RWPE1 (cell line): Measurements from ENCODE around the gene BRCA2.

Experiments
- CTCF ChIA-PET: fragments of 350-600 bp; sonication (Branson Sonifier 250); formaldehyde crosslinking; extraction: SDS; loops from one replicate; lab custom pipeline; 2021; lab: Yijun Ruan, JAX
- POLR2A ChIA-PET: fragments of 400-600 bp; formaldehyde crosslinking; extraction: SDS; loops from one replicate; lab custom pipeline; 2020; ENCODE audit warnings: antibody characterized with exemption; ENCODE audit not compliant: low non-redundant PET; lab: Yijun Ruan, JAX
- DNase-seq: peaks from one replicate; pipeline ENCODE4 v3.0.0; 2012; ENCODE audit warnings: low spot score
- H3K27ac ChIP-seq: fragments of 450-650 bp; 2 replicates; pipeline ENCODE4 v1.5.1; 2017
- CTCF ChIP-seq: fragments of 450-650 bp; conservative IDR thresholded peaks from 2 replicates; pipeline ENCODE4 v1.5.1; 2017; ENCODE audit warnings: low read depth, mild to moderate bottlenecking

BRCA2 gene

GRCh38 chr13:32417995-32418394 is 102.7 kb downstream of the BRCA2 start:
- ChIA-PET CTCF (no interaction called here), POLR2A (no interaction called here)
- H3K27ac ChIP-seq = no peak overlapping the region
- TF ChIP-seq CTCF = no peak
- DNase-seq = no peak

GRCh38 chr13:32419862-32420261 is 104.6 kb downstream of the BRCA2 start:
- POLR2A ChIA-PET = no interaction called here
- DNase-seq = no peak
- TF ChIP-seq CTCF = no peak
- no peak overlapping the region for H3K27ac ChIP-seq
- CTCF ChIA-PET = no interaction called here

GRCh38 chr13:32423592-32423991 is 108.3 kb downstream of the BRCA2 start:
- no peak for DNase-seq
- ChIA-PET POLR2A (interaction anchor here (0.5 kb wide), 1 partner anchor 918 kb away, joined by 3 read pairs; no protein-coding TSS in a partner anchor), CTCF (no interaction called here)
- TF ChIP-seq CTCF = no peak
- no peak overlapping the region for H3K27ac ChIP-seq

GRCh38 chr13:32425158-32425557 is 109.8 kb downstream of the BRCA2 start:
- no peak overlapping the region for H3K27ac ChIP-seq
- DNase-seq = no peak
- ChIA-PET POLR2A (no interaction called here), CTCF (interaction anchor here (0.7 kb wide), 1 partner anchor 144 kb away, joined by 3 read pairs; no protein-coding TSS in a partner anchor)
- TF ChIP-seq CTCF = no peak

- no peak for DNase-seq
- POLR2A ChIA-PET = no interaction called here
- no peak for TF ChIP-seq CTCF
- no peak overlapping the region for H3K27ac ChIP-seq
- CTCF ChIA-PET = no interaction called here
Measured at GRCh38 chr13:32426191-32426989, 111.1 kb downstream of the BRCA2 start.

GRCh38 chr13:32426990-32427851 is 111.9 kb downstream of the BRCA2 start:
- CTCF ChIA-PET = no interaction called here
- peak overlapping the region; percentile 42 for H3K27ac ChIP-seq
- no peak for TF ChIP-seq CTCF
- DNase-seq = no peak
- POLR2A ChIA-PET = no interaction called here
